Endothelial cell of umbilical vein (primary cell): ENCODE results near the gene PNMA6F.
"Not testable (repeated sequence)": the region's sequence is repeated elsewhere in the genome, so short reads cannot be mapped to it uniquely, and the experiment has no call there.

Experiments
- CTCF ChIP-seq, 2 donors: IDR thresholded peaks; 1 replicate in 1 of 2; 2 replicates in 1 of 2; pipeline ENCODE4 v1.5.1; 2011; ENCODE audit warnings: low read length in 2 of 2, mild to moderate bottlenecking in 2 of 2, moderate library complexity in 2 of 2, control low read depth in 1 of 2, inconsistent platforms in 1 of 2, low read depth in 1 of 2; ENCODE audit not compliant: insufficient read depth in 1 of 2; ENCODE audit errors: extremely low read depth in 1 of 2
- EZH2 ChIP-seq: IDR thresholded peaks from 2 replicates; pipeline ENCODE4 v1.6.1; 2012; ENCODE audit warnings: borderline replicate concordance, low read depth, mild to moderate bottlenecking, moderate library complexity, low read length, inconsistent platforms; ENCODE audit not compliant: severe bottlenecking
- FOS ChIP-seq: IDR thresholded peaks from 2 replicates; pipeline ENCODE4 v1.6.1; 2011; ENCODE audit warnings: mild to moderate bottlenecking, low read length, moderate library complexity, borderline replicate concordance; ENCODE audit not compliant: insufficient read depth
- GATA2 ChIP-seq: IDR thresholded peaks from 2 replicates; pipeline ENCODE4 v1.7.0; 2011; ENCODE audit warnings: low read depth, mild to moderate bottlenecking, moderate library complexity, mixed read lengths, low read length; ENCODE audit not compliant: insufficient read length, insufficient read depth
- JUN ChIP-seq: IDR thresholded peaks from 2 replicates; pipeline ENCODE4 v1.6.1; 2011; ENCODE audit warnings: borderline replicate concordance, low read depth; ENCODE audit not compliant: insufficient read length, insufficient read depth
- MAX ChIP-seq: IDR thresholded peaks from 2 replicates; pipeline ENCODE4 v1.6.1; 2011; ENCODE audit not compliant: insufficient read depth, insufficient read length
- MYC ChIP-seq: IDR thresholded peaks from one replicate; pipeline ENCODE4 v1.6.1; 2011; ENCODE audit warnings: mild to moderate bottlenecking, low read depth, low read length
- POLR2A ChIP-seq: IDR thresholded peaks from 2 replicates; pipeline ENCODE4 v1.6.1; 2012; ENCODE audit warnings: low read depth, mild to moderate bottlenecking, control low read depth, low read length
- POLR2AphosphoS5 ChIP-seq: IDR thresholded peaks from 2 replicates; pipeline ENCODE4 v1.6.1; 2012; ENCODE audit warnings: low read depth, mild to moderate bottlenecking, control low read depth, low read length, moderate library complexity; ENCODE audit not compliant: insufficient read depth

- not testable (repeated sequence) for TF ChIP-seq POLR2AphosphoS5; CTCF (IDR thresholded peaks at IDR 0.05; ENCODE audit: extremely low read depth in 1 of 2, insufficient read depth in 1 of 2, low read depth in 1 of 2, low read length in 2 of 2); EZH2; JUN; FOS; POLR2A; MAX; MYC; GATA2
Measured at GRCh38 chrX:153272584-153272983, 49.0 kb downstream of the PNMA6F start.
